CD4-positive, CD25-positive, alpha-beta regulatory T cell (primary cell): ENCODE measurements around the gene TFAP2A. TPM values are rescaled to one million over a fixed set of nuclear protein-coding genes. Genes with fewer than 3 reads are reported as not detected.
A peak's percentile ranks its signal among the peaks of the same experiment; 100 is the strongest.

ENCODE experiments used
- ATAC-seq, 2 donors: fragments of 150-1000 bp; cut with Tn5 transposase; one replicate each; pipeline ENCODE4 v1.10.0; 2021; ENCODE audit warnings: low read depth in 2 of 2, moderate number of reproducible peaks in 2 of 2, moderate library complexity in 1 of 2
- DNase-seq, 3 donors: peaks; one replicate each; pipeline versions ENCODE4 v3.0.0 to v3.0.0-alpha.2; 2012 to 2022; ENCODE audit warnings: mixed read lengths in 1 of 3
- H3K27ac ChIP-seq: one replicate; pipeline ENCODE4 v1.7.0; 2013; ENCODE audit warnings: mild to moderate bottlenecking, low read length; ENCODE audit not compliant: insufficient read depth, poor library complexity, severe bottlenecking
- H3K27me3 ChIP-seq: one replicate; pipeline ENCODE4 v1.7.0; 2013; ENCODE audit warnings: low read length; ENCODE audit not compliant: control insufficient read depth, insufficient read depth
- H3K36me3 ChIP-seq: one replicate; pipeline ENCODE4 v1.7.0; 2013; ENCODE audit warnings: mild to moderate bottlenecking, low read length, moderate library complexity; ENCODE audit not compliant: control insufficient read depth, insufficient read depth
- H3K4me1 ChIP-seq: 2 replicates; pipeline ENCODE4 v1.7.0; 2013; ENCODE audit warnings: mild to moderate bottlenecking, low read length; ENCODE audit not compliant: insufficient read depth, control insufficient read depth, poor library complexity, severe bottlenecking
- H3K4me3 ChIP-seq: one replicate; pipeline ENCODE4 v1.7.0; 2013; ENCODE audit warnings: low read depth, mild to moderate bottlenecking, low read length, moderate library complexity
- H3K9me3 ChIP-seq, 2 experiments: 1 replicate in 1 of 2; 2 replicates in 1 of 2; pipeline ENCODE4 v1.7.0; 2013; ENCODE audit warnings: low read length in 2 of 2, mild to moderate bottlenecking in 1 of 2, moderate library complexity in 1 of 2; ENCODE audit not compliant: control insufficient read depth in 2 of 2
- H3K27ac Mint-ChIP-seq, 3 donors: one replicate each; pipeline ENCODE4 v1.8.0; 2020 to 2022; ENCODE audit warnings: mild to moderate bottlenecking in 3 of 3, mixed read lengths in 3 of 3, moderate library complexity in 2 of 3
- H3K27me3 Mint-ChIP-seq: one replicate; pipeline ENCODE4 v1.8.0; 2022; ENCODE audit warnings: mild to moderate bottlenecking, mixed read lengths
- H3K36me3 Mint-ChIP-seq: one replicate; pipeline ENCODE4 v1.8.0; 2020; ENCODE audit warnings: mixed read lengths
- H3K4me1 Mint-ChIP-seq, 4 donors: one replicate each; pipeline ENCODE4 v1.8.0; 2020 to 2022; ENCODE audit warnings: mixed read lengths in 4 of 4, mild to moderate bottlenecking in 1 of 4
- H3K4me3 Mint-ChIP-seq, 4 donors: one replicate each; pipeline ENCODE4 v1.8.0; 2020 to 2022; ENCODE audit warnings: mild to moderate bottlenecking in 4 of 4, mixed read lengths in 4 of 4, moderate library complexity in 3 of 4
- H3K9me3 Mint-ChIP-seq, 7 donors: one replicate each; pipeline ENCODE4 v1.8.0; 2020 to 2022; ENCODE audit warnings: mixed read lengths in 7 of 7, mild to moderate bottlenecking in 3 of 7, moderate library complexity in 2 of 7
- polyA plus RNA-seq, 4 donors: library from polyadenylated mRNA; unstranded; fragments of 300-500 nt; fragmentation: Illumina TruSeq; gene quantifications; one replicate each; pipeline ENCODE4 v1.2.3, GENCODE V29; 2021
- total RNA-seq: library from RNA; stranded (reverse); gene quantifications from one replicate; pipeline ENCODE4 v1.2.3, GENCODE V29; 2022

Gene TFAP2A
- total and polyA plus RNA-seq, 5 donors from 2014 or later = not detected

DNA sequence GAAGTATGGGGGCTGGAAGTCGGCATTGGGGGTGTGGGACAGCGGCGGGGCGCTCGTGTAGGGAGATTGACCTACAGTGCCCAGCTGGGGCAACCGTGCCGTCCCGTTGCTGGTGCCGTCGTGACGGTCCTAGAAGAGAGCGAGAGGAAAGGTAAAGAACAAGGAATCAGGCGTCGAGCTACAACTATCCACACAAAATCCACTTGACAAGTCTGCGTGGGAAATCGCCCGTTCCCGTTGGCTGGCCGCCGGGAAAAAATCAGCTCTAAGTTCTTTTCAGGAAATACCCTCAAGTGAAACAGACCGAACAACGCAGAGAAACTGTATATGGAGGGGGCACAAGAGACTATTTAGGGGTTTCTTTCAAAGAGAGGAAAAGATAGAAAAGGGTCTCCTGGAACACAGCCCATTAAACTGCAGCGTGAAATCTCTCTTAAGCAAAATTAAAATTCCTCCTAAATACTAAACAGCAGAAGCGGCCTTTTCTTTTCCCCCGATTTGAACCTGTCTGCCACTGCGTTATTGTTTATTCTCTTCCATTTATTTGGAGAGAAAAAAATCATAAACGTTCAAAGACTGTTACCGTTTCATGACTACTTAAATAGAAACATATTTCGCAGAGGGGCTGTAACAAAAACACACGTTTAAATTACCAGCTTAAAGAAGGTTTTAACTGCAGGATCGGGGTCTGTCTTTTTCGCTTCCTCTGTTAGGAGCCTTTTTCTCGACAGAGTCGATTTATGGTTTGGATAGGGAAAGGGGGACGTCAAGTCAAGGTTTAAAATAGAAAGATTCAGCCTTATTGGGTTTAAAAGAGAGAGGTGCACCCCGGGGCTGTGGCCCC lies 4.4 kb downstream of the TFAP2A start:
- Histone ChIP-seq H3K36me3 (no peaks in the 10 kb centered on the region), H3K4me1 (peaks cover 36% of the 10 kb centered on the region), H3K9me3 (peaks cover 18 to 41% of the 10 kb centered on the region in 2 experiments), H3K27me3 (peaks cover 43% of the 10 kb centered on the region), H3K27ac (no peak overlapping the region), H3K4me3 (no peak overlapping the region)
- H3K4me1 Mint-ChIP-seq = peaks cover 9 to 47% (median 22%) of the 10 kb centered on the region in 4 donors
- ATAC-seq = no peak
- peaks cover 3 to 33% (median 22%) of the 10 kb centered on the region in 7 donors for H3K9me3 Mint-ChIP-seq
- H3K27me3 Mint-ChIP-seq = peaks cover 93% of the 10 kb centered on the region
- H3K27ac Mint-ChIP-seq = peak overlapping the region in 1 of 3 donors; percentile 65
- H3K4me3 Mint-ChIP-seq = peak overlapping the region; percentile 41 to 88 (median 70)
- no peak for DNase-seq
- no peaks in the 10 kb centered on the region for H3K36me3 Mint-ChIP-seq

DNA sequence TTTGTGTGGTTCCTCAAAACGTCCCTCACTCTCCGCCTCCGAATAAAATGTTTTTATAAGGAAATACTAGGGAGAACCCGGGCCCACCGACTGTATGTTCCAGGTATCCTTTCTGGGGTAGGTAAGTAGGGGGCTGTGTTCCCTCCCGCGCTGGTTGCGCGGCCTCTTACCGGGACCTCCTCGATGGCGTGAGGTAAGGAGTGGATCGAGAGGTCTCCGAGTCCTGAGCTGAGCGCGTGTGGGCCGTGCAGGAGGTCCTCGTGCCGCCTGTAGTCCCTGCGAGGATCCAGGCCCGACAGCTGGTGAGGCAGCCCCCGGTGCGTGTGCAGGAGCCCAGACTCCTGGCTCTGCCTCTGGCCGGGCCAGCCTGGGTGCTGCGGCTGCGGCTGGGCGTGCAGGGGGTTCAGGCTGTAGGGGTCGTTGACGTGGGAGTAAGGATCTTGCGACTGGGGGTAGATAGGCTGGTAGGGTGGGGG lies 5.1 kb downstream of the TFAP2A start:
- Mint-ChIP-seq H3K4me1 (peaks cover 7 to 43% (median 19%) of the 10 kb centered on the region in 4 donors), H3K4me3 (peak overlapping the region; percentile 39 to 86 (median 49)), H3K27ac (no peak overlapping the region), H3K9me3 (peaks cover 3 to 32% (median 25%) of the 10 kb centered on the region in 7 donors), H3K27me3 (peaks cover 91% of the 10 kb centered on the region), H3K36me3 (no peaks in the 10 kb centered on the region)
- no peak overlapping the region for H3K27ac ChIP-seq
- peaks cover 33% of the 10 kb centered on the region for H3K4me1 ChIP-seq
- H3K27me3 ChIP-seq = peaks cover 42% of the 10 kb centered on the region
- H3K9me3 ChIP-seq = peaks cover 22 to 44% of the 10 kb centered on the region in 2 experiments
- DNase-seq (no peak), ATAC-seq (no peak)
- H3K36me3 ChIP-seq = no peaks in the 10 kb centered on the region
- no peak overlapping the region for H3K4me3 ChIP-seq

GRCh38 chr6:10409233-10409721 lies 5.6 kb downstream of the TFAP2A start:
- peak overlapping the region; percentile 8 to 86 (median 48) for H3K4me3 Mint-ChIP-seq
- ATAC-seq = no peak
- peaks cover 91% of the 10 kb centered on the region for H3K27me3 Mint-ChIP-seq
- peaks cover 36% of the 10 kb centered on the region for H3K4me1 ChIP-seq
- H3K27me3 ChIP-seq = peaks cover 37% of the 10 kb centered on the region
- no peak for DNase-seq
- peaks cover 7 to 40% (median 19%) of the 10 kb centered on the region in 4 donors for H3K4me1 Mint-ChIP-seq
- H3K27ac ChIP-seq = no peak overlapping the region
- H3K9me3 ChIP-seq = peaks cover 22 to 41% of the 10 kb centered on the region in 2 experiments
- H3K36me3 ChIP-seq = no peaks in the 10 kb centered on the region
- no peaks in the 10 kb centered on the region for H3K36me3 Mint-ChIP-seq
- no peak overlapping the region for H3K4me3 ChIP-seq
- peaks cover 3 to 34% (median 26%) of the 10 kb centered on the region in 7 donors for H3K9me3 Mint-ChIP-seq
- peak overlapping the region in 1 of 3 donors; percentile 82 for H3K27ac Mint-ChIP-seq

DNA sequence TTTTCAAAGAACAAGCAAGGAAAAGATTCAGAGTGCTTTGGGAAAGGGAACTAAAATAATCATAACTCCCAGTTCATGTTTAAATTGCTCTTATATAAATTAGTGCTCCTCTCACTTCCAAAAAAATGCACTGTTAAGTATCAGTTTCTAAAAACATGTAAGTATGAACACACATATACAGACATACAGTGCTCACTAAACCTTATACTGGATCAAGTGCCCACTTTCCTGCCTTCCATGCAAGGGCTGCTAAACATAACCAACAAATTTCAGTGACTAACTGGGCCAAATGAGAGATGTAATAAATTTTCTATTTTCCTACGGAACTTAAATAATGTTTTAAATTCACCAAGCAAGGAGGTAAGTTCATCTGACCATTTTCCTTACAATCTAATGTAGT lies 6.4 kb downstream of the TFAP2A start:
- Histone ChIP-seq H3K36me3 (no peaks in the 10 kb centered on the region), H3K27me3 (peaks cover 33% of the 10 kb centered on the region), H3K9me3 (peaks cover 22 to 40% of the 10 kb centered on the region in 2 experiments), H3K27ac (no peak overlapping the region), H3K4me1 (peaks cover 35% of the 10 kb centered on the region), H3K4me3 (no peak overlapping the region)
- no peak for ATAC-seq
- H3K4me3 Mint-ChIP-seq = peak overlapping the region in 1 of 4 donors; percentile 57
- H3K27me3 Mint-ChIP-seq = peaks cover 84% of the 10 kb centered on the region
- H3K4me1 Mint-ChIP-seq = peaks cover 5 to 38% (median 17%) of the 10 kb centered on the region in 4 donors
- H3K27ac Mint-ChIP-seq = no peak overlapping the region
- H3K36me3 Mint-ChIP-seq = no peaks in the 10 kb centered on the region
- no peak for DNase-seq
- peaks cover 3 to 37% (median 27%) of the 10 kb centered on the region in 7 donors for H3K9me3 Mint-ChIP-seq

DNA sequence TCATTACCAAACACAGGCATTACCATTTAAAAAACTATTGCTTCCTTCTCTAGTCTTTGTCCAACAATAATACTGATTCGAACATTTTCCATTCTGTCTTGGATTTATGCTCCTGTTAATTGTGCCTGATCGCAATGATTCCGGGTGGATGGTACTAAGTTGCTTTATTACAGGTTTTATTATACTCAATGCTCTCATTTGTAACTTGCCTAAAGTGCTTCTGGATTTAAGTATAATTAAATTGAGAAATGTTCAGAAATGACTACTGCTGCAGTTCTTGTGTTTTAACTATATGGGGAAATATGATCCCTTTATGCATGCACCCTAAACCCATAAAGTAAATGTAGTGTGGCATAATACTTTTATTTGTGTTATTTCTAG lies 7.2 kb downstream of the TFAP2A start:
- H3K4me1 Mint-ChIP-seq = peaks cover 7 to 37% (median 18%) of the 10 kb centered on the region in 4 donors
- H3K27ac ChIP-seq = no peak overlapping the region
- no peaks in the 10 kb centered on the region for H3K36me3 Mint-ChIP-seq
- H3K27ac Mint-ChIP-seq = no peak overlapping the region
- no peak overlapping the region for H3K4me3 ChIP-seq
- H3K9me3 ChIP-seq = peaks cover 25 to 40% of the 10 kb centered on the region in 2 experiments
- peaks cover 83% of the 10 kb centered on the region for H3K27me3 Mint-ChIP-seq
- H3K4me3 Mint-ChIP-seq = peak overlapping the region in 1 of 4 donors; percentile 57
- no peak for DNase-seq
- H3K36me3 ChIP-seq = no peaks in the 10 kb centered on the region
- peaks cover 3 to 40% (median 27%) of the 10 kb centered on the region in 7 donors for H3K9me3 Mint-ChIP-seq
- peaks cover 28% of the 10 kb centered on the region for H3K4me1 ChIP-seq
- no peak for ATAC-seq
- H3K27me3 ChIP-seq = peaks cover 33% of the 10 kb centered on the region

DNA sequence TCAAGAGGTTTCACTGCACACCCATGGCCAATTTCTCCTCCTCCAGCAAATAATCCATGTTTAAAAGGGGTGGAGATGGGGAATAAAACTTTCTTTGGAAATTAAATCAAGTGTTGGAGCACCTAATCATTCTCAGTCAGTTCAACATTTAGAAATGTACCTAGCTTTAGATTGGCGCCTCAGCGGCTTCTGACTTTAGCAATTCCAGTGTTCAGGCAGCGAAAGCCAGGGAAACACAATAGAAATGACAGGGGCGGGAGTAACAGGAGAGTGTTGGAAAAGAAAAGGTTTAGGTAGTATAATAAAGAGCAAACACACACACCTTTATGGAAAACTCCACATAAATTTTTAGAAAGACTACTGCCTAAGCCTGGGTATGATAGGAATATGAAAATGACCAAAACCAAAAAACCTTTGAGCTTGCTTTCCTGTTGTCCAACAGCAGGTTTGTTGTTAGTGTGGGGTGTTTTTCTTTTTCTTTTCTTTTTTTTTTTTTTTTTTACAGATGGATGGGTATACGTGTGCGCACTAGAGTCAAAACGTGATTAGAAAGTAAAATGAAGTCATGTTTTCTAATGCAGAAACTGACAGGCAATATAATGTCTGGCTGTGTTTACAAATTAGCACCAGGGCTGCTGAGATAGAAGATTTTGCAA lies 7.7 kb downstream of the TFAP2A start:
- Mint-ChIP-seq H3K9me3 (peaks cover 3 to 40% (median 27%) of the 10 kb centered on the region in 7 donors), H3K36me3 (no peaks in the 10 kb centered on the region), H3K27me3 (peaks cover 86% of the 10 kb centered on the region), H3K4me3 (peak overlapping the region in 1 of 4 donors; percentile 57), H3K27ac (no peak overlapping the region), H3K4me1 (peaks cover 7 to 37% (median 17%) of the 10 kb centered on the region in 4 donors)
- no peaks in the 10 kb centered on the region for H3K36me3 ChIP-seq
- DNase-seq = no peak
- H3K27ac ChIP-seq = no peak overlapping the region
- peaks cover 33% of the 10 kb centered on the region for H3K27me3 ChIP-seq
- peaks cover 25 to 40% of the 10 kb centered on the region in 2 experiments for H3K9me3 ChIP-seq
- ATAC-seq = no peak
- no peak overlapping the region for H3K4me3 ChIP-seq
- peaks cover 26% of the 10 kb centered on the region for H3K4me1 ChIP-seq

GRCh38 chr6:10406556-10406955 lies 8.3 kb downstream of the TFAP2A start:
- H3K4me3 ChIP-seq = no peak overlapping the region
- peaks cover 25 to 36% of the 10 kb centered on the region in 2 experiments for H3K9me3 ChIP-seq
- no peak for ATAC-seq
- H3K36me3 Mint-ChIP-seq = no peaks in the 10 kb centered on the region
- peaks cover 38% of the 10 kb centered on the region for H3K27me3 ChIP-seq
- no peak overlapping the region for H3K27ac Mint-ChIP-seq
- H3K9me3 Mint-ChIP-seq = peaks cover 3 to 44% (median 23%) of the 10 kb centered on the region in 7 donors
- no peaks in the 10 kb centered on the region for H3K36me3 ChIP-seq
- peaks cover 20% of the 10 kb centered on the region for H3K4me1 ChIP-seq
- no peak overlapping the region for H3K27ac ChIP-seq
- peaks cover 86% of the 10 kb centered on the region for H3K27me3 Mint-ChIP-seq
- H3K4me1 Mint-ChIP-seq = peaks cover 7 to 31% (median 14%) of the 10 kb centered on the region in 4 donors
- DNase-seq = no peak
- H3K4me3 Mint-ChIP-seq = no peak overlapping the region
